Measurements from ENCODE around the gene GADD45B.

The GADD45B gene

GRCh38 chr19:2454199-2454961 is 21.5 kb upstream of the GADD45B start:
- ChIA-PET CTCF (interaction anchor here (0.5 to 2.3 kb wide), 2 partner anchors 19 to 387 kb away, joined by 5 read pairs; no protein-coding TSS in a partner anchor), POLR2A (interaction anchor here (0.5 to 5.3 kb wide), 8 partner anchors 8 to 1986 kb away, joined by 3 to 83 read pairs (median 4); partner anchors contain the start of gene GADD45B)
- no peak for TF ChIP-seq ZNF146 (tag by site-specific recombination; IDR thresholded peaks at IDR 0.05)
- no peak for TF ChIP-seq TCF7L2 (IDR thresholded peaks at IDR 0.05; ENCODE audit: borderline replicate concordance, low read depth, low read length)
- TF ChIP-seq, protein P1, sequence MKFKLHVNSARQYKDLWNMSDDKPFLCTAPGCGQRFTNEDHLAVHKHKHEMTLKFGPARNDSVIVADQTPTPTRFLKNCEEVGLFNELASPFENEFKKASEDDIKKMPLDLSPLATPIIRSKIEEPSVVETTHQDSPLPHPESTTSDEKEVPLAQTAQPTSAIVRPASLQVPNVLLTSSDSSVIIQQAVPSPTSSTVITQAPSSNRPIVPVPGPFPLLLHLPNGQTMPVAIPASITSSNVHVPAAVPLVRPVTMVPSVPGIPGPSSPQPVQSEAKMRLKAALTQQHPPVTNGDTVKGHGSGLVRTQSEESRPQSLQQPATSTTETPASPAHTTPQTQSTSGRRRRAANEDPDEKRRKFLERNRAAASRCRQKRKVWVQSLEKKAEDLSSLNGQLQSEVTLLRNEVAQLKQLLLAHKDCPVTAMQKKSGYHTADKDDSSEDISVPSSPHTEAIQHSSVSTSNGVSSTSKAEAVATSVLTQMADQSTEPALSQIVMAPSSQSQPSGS (tag by site-specific recombination; IDR thresholded peaks at IDR 0.05; ENCODE audit: low read depth), result no peak
- TF ChIP-seq BCL11B (tag by site-specific recombination; IDR thresholded peaks at IDR 0.05; ENCODE audit: low read depth), result 0 out of 2 replicates have a peak, but pooled peaks have one; percentile 8
- peak; percentile 80 for TF ChIP-seq GLIS1 (tag by site-specific recombination; IDR thresholded peaks at IDR 0.05)
- TF ChIP-seq SP3 (tag by site-specific recombination; IDR thresholded peaks at IDR 0.05), result no peak
- TF ChIP-seq ZNF391 (tag by site-specific recombination; IDR thresholded peaks at IDR 0.05; ENCODE audit: borderline replicate concordance, low read depth), result no peak
- TF ChIP-seq ZIC2 (tag by site-specific recombination; IDR thresholded peaks at IDR 0.05), result 0 out of 2 replicates have a peak, but pooled peaks have one; percentile 25
- no peak for TF ChIP-seq KLF16 (tag by site-specific recombination; IDR thresholded peaks at IDR 0.05)
- TF ChIP-seq, protein P2, sequence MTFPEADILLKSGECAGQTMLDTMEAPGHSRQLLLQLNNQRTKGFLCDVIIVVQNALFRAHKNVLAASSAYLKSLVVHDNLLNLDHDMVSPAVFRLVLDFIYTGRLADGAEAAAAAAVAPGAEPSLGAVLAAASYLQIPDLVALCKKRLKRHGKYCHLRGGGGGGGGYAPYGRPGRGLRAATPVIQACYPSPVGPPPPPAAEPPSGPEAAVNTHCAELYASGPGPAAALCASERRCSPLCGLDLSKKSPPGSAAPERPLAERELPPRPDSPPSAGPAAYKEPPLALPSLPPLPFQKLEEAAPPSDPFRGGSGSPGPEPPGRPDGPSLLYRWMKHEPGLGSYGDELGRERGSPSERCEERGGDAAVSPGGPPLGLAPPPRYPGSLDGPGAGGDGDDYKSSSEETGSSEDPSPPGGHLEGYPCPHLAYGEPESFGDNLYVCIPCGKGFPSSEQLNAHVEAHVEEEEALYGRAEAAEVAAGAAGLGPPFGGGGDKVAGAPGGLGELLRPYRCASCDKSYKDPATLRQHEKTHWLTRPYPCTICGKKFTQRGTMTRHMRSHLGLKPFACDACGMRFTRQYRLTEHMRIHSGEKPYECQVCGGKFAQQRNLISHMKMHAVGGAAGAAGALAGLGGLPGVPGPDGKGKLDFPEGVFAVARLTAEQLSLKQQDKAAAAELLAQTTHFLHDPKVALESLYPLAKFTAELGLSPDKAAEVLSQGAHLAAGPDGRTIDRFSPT (tag by site-specific recombination; IDR thresholded peaks at IDR 0.05), result 0 out of 2 replicates have a peak, but pooled peaks have one; percentile 14
- no peak for TF ChIP-seq AEBP2 (tag by site-specific recombination; IDR thresholded peaks at IDR 0.05; ENCODE audit: borderline replicate concordance)
- peak; percentile 82; the same call in 1 of the 2 replicates for TF ChIP-seq ZNF768 (tag by site-specific recombination; IDR thresholded peaks at IDR 0.05)
- peak; percentile 54; the same call in 1 of the 2 replicates for TF ChIP-seq ZNF341 (tag by site-specific recombination; IDR thresholded peaks at IDR 0.05; ENCODE audit: low read depth)
- TF ChIP-seq ZNF140 (tag by site-specific recombination; IDR thresholded peaks at IDR 0.05), result no peak
- TF ChIP-seq ZNF544 (tag by site-specific recombination; IDR thresholded peaks at IDR 0.05), result no peak
- TF ChIP-seq ZNF707 (tag by site-specific recombination; IDR thresholded peaks at IDR 0.05), result no peak
- TF ChIP-seq, protein P3, sequence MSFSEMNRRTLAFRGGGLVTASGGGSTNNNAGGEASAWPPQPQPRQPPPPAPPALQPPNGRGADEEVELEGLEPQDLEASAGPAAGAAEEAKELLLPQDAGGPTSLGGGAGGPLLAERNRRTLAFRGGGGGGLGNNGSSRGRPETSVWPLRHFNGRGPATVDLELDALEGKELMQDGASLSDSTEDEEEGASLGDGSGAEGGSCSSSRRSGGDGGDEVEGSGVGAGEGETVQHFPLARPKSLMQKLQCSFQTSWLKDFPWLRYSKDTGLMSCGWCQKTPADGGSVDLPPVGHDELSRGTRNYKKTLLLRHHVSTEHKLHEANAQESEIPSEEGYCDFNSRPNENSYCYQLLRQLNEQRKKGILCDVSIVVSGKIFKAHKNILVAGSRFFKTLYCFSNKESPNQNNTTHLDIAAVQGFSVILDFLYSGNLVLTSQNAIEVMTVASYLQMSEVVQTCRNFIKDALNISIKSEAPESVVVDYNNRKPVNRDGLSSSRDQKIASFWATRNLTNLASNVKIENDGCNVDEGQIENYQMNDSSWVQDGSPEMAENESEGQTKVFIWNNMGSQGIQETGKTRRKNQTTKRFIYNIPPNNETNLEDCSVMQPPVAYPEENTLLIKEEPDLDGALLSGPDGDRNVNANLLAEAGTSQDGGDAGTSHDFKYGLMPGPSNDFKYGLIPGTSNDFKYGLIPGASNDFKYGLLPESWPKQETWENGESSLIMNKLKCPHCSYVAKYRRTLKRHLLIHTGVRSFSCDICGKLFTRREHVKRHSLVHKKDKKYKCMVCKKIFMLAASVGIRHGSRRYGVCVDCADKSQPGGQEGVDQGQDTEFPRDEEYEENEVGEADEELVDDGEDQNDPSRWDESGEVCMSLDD (tag by site-specific recombination; IDR thresholded peaks at IDR 0.05), result peak; percentile 65
- TF ChIP-seq, protein P4, sequence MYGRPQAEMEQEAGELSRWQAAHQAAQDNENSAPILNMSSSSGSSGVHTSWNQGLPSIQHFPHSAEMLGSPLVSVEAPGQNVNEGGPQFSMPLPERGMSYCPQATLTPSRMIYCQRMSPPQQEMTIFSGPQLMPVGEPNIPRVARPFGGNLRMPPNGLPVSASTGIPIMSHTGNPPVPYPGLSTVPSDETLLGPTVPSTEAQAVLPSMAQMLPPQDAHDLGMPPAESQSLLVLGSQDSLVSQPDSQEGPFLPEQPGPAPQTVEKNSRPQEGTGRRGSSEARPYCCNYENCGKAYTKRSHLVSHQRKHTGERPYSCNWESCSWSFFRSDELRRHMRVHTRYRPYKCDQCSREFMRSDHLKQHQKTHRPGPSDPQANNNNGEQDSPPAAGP (tag by site-specific recombination; IDR thresholded peaks at IDR 0.05), result no peak
- TF ChIP-seq GLI2 (tag by site-specific recombination; IDR thresholded peaks at IDR 0.05; ENCODE audit: borderline replicate concordance, low read depth), result no peak
- no peak for TF ChIP-seq ZNF138 (tag by site-specific recombination; IDR thresholded peaks at IDR 0.05; ENCODE audit: borderline replicate concordance)
- no peak for TF ChIP-seq ZNF292 (tag by site-specific recombination; IDR thresholded peaks at IDR 0.05; ENCODE audit: borderline replicate concordance, low read depth)
- Histone ChIP-seq H3K36me3 (ENCODE audit: control insufficient read depth in 2 of 2, insufficient read depth in 1 of 2, low read length in 2 of 2) (peaks cover 0 to 28% of the 10 kb centered on the region in 2 experiments; a peak in 2 of 3 replicates), H3K4me1 (ENCODE audit: control insufficient read depth, insufficient read depth, low read length) (peaks cover 2% of the 10 kb centered on the region; the same call in 1 of the 2 replicates), H3K27ac (ENCODE audit: extremely low read depth, low read depth, low read length) (peak overlapping the region; percentile 96; the same call in 1 of the 2 replicates), H3K4me3 (ENCODE audit: low read depth, low read length) (no peak overlapping the region), H3K9me3 (ENCODE audit: control insufficient read depth, insufficient read depth, low read depth, low read length) (no peaks in the 10 kb centered on the region)

Data from HEK293 (cell line).